ENCODE results near the gene FGF14.

Gene FGF14

DNA sequence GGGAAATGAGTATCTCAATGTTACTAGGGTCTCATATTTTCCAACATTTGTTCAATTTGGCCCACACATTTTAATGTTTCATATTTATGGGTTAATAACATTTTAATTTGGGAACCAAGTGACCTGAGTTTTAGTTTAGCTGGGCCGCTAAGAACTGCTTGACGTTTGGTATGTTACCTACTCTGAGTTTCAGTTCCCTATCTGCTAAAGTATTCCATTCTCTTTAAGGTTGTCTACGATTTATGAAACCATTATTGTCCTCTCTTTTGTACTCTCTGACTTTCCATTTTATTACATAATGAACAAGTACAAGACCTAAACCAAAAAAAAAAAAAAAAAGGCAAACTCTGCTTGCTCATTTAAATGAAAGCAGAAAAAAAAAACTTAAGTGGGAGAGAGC lies 89.9 kb downstream of the FGF14 start:
- Mint-ChIP-seq H3K9me3 (no peaks in the 10 kb centered on the region), H3K27me3 (no peaks in the 10 kb centered on the region), H3K36me3 (ENCODE audit: low read depth) (no peaks in the 10 kb centered on the region), H3K27ac (no peak overlapping the region), H3K4me1 (ENCODE audit: low read depth) (no peaks in the 10 kb centered on the region), H3K4me3 (no peak overlapping the region)
- intact Hi-C loops (cut with micrococcal nuclease), result no loop called here

GRCh38 chr13:102311419-102311796 lies 90.4 kb downstream of the FGF14 start:
- no peak overlapping the region for H3K27ac Mint-ChIP-seq
- H3K4me3 Mint-ChIP-seq, result no peak overlapping the region
- intact Hi-C loops (cut with micrococcal nuclease), result no loop called here
- no peaks in the 10 kb centered on the region for H3K9me3 Mint-ChIP-seq
- no peaks in the 10 kb centered on the region for H3K27me3 Mint-ChIP-seq
- no peaks in the 10 kb centered on the region for H3K36me3 Mint-ChIP-seq (ENCODE audit: low read depth)
- no peaks in the 10 kb centered on the region for H3K4me1 Mint-ChIP-seq (ENCODE audit: low read depth)

DNA sequence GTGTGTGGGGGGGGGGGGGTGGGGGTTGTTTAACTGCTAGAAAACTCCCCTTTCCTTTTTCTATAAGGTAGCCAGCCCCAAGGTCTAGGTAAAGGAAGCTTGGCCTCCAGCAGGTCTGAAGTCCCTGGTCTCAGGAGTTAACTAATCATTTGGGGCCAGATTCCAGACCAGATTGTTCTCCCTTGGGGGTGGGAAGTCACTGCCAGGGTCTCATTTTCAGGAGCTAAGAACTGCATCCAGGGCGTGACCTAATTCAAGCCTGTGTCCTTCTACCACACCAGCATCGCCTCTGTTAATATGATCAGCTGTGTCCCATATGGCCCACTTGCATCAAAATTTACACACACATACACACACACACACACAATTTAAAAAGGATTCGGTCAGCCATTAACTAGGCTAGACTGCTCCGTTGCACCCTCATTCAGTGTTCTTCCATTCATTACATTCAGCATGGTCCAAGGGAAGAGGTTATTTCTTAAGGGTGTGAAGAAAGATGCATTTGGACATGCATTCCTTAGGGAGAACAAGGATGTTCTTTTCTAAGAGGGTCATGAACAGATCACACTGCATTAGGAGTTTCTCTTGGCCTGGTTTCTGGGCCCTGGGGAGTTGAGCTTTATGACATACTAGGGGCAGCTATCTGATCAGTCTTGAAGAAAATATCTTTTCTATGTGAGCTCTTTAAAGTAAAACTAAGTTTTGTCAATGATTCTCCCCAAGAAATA lies 91.0 kb downstream of the FGF14 start:
- no peak overlapping the region for H3K27ac Mint-ChIP-seq
- H3K4me3 Mint-ChIP-seq, result no peak overlapping the region
- no peaks in the 10 kb centered on the region for H3K9me3 Mint-ChIP-seq
- H3K4me1 Mint-ChIP-seq (ENCODE audit: low read depth), result no peaks in the 10 kb centered on the region
- intact Hi-C loops (cut with micrococcal nuclease), result no loop called here
- H3K27me3 Mint-ChIP-seq, result no peaks in the 10 kb centered on the region
- no peaks in the 10 kb centered on the region for H3K36me3 Mint-ChIP-seq (ENCODE audit: low read depth)

GRCh38 chr13:102309110-102309509 lies 92.7 kb downstream of the FGF14 start:
- Mint-ChIP-seq H3K4me1 (ENCODE audit: low read depth) (no peaks in the 10 kb centered on the region), H3K27me3 (no peaks in the 10 kb centered on the region), H3K36me3 (ENCODE audit: low read depth) (no peaks in the 10 kb centered on the region), H3K4me3 (no peak overlapping the region), H3K9me3 (no peaks in the 10 kb centered on the region), H3K27ac (no peak overlapping the region)
- intact Hi-C loops (cut with micrococcal nuclease), result no loop called here

DNA sequence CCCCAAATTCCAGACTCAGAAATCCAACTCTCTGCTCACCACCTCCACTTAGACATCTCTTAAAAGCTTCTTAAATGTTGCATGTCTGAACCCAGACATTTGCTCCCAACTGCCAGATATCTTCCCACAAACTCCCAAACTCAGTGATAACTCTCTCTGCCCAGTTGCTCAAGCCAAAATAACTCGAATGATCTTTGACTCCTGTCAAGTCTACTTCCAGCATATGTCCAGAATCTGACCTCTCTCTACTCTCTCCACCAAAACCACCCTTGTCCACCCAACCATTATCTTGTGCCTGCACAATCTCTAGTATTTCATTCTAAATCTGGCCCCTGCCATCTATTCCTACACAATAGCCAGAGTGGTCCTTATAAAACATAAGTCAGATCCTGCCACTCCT lies 99.3 kb downstream of the FGF14 start:
- H3K9me3 Mint-ChIP-seq, result no peaks in the 10 kb centered on the region
- no peaks in the 10 kb centered on the region for H3K36me3 Mint-ChIP-seq (ENCODE audit: low read depth)
- H3K4me1 Mint-ChIP-seq (ENCODE audit: low read depth), result no peaks in the 10 kb centered on the region
- intact Hi-C loops (cut with micrococcal nuclease), result no loop called here
- H3K27ac Mint-ChIP-seq, result no peak overlapping the region
- no peak overlapping the region for H3K4me3 Mint-ChIP-seq
- no peaks in the 10 kb centered on the region for H3K27me3 Mint-ChIP-seq

GRCh38 chr13:102300379-102300778 lies 101.5 kb downstream of the FGF14 start:
- Mint-ChIP-seq H3K27me3 (no peaks in the 10 kb centered on the region), H3K4me3 (no peak overlapping the region), H3K9me3 (no peaks in the 10 kb centered on the region), H3K27ac (no peak overlapping the region), H3K4me1 (ENCODE audit: low read depth) (no peaks in the 10 kb centered on the region), H3K36me3 (ENCODE audit: low read depth) (no peaks in the 10 kb centered on the region)
- intact Hi-C loops (cut with micrococcal nuclease), result no loop called here

GRCh38 chr13:102299366-102299765 lies 102.5 kb downstream of the FGF14 start:
- H3K9me3 Mint-ChIP-seq, result no peaks in the 10 kb centered on the region
- H3K4me3 Mint-ChIP-seq, result no peak overlapping the region
- no peak overlapping the region for H3K27ac Mint-ChIP-seq
- intact Hi-C loops (cut with micrococcal nuclease), result no loop called here
- H3K36me3 Mint-ChIP-seq (ENCODE audit: low read depth), result no peaks in the 10 kb centered on the region
- no peaks in the 10 kb centered on the region for H3K4me1 Mint-ChIP-seq (ENCODE audit: low read depth)
- no peaks in the 10 kb centered on the region for H3K27me3 Mint-ChIP-seq

- no peaks in the 10 kb centered on the region for H3K36me3 Mint-ChIP-seq (ENCODE audit: low read depth)
- H3K27me3 Mint-ChIP-seq, result no peaks in the 10 kb centered on the region
- no peaks in the 10 kb centered on the region for H3K4me1 Mint-ChIP-seq (ENCODE audit: low read depth)
- intact Hi-C loops (cut with micrococcal nuclease), result no loop called here
- H3K27ac Mint-ChIP-seq, result no peak overlapping the region
- no peak overlapping the region for H3K4me3 Mint-ChIP-seq
- no peaks in the 10 kb centered on the region for H3K9me3 Mint-ChIP-seq
These were observed 103.8 kb downstream of the FGF14 start for GRCh38 chr13:102298051-102298450.

- intact Hi-C loops (cut with micrococcal nuclease), result no loop called here
- H3K27me3 Mint-ChIP-seq, result no peaks in the 10 kb centered on the region
- H3K4me1 Mint-ChIP-seq (ENCODE audit: low read depth), result no peaks in the 10 kb centered on the region
- no peak overlapping the region for H3K4me3 Mint-ChIP-seq
- no peak overlapping the region for H3K27ac Mint-ChIP-seq
- no peaks in the 10 kb centered on the region for H3K9me3 Mint-ChIP-seq
- H3K36me3 Mint-ChIP-seq (ENCODE audit: low read depth), result no peaks in the 10 kb centered on the region
These were observed 106.4 kb downstream of the FGF14 start for GRCh38 chr13:102295316-102296048.

DNA sequence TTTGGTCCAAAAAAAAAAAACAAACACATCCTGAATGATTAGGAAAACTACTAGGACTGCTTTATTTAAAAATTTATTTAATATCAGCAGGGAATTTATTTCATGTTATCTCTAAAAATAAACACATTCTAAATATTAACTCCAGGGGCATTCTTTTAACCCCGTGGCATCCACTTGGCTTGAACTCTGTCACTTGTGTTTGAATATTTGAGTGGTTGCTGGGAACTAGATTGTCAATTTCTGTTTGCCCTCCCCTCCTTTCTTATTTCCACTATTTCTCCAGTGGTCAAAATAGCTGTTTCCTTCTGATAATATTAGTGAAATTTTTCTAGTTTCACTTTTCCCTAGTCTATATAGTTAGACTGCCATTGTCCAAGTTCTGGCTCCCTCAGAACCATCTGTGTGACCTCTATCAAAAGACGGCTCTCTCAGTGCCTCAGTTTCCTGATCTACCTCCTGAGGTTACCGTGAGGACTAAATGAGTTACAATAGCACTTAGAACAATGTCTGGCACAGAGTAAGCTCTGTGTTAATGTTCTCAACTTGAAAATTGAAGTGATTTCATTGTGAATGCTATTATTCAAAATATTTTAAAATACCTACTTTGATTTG lies 107.3 kb downstream of the FGF14 start:
- no peak overlapping the region for H3K4me3 Mint-ChIP-seq
- intact Hi-C loops (cut with micrococcal nuclease), result no loop called here
- H3K4me1 Mint-ChIP-seq (ENCODE audit: low read depth), result no peaks in the 10 kb centered on the region
- no peaks in the 10 kb centered on the region for H3K27me3 Mint-ChIP-seq
- H3K9me3 Mint-ChIP-seq, result no peaks in the 10 kb centered on the region
- no peak overlapping the region for H3K27ac Mint-ChIP-seq
- no peaks in the 10 kb centered on the region for H3K36me3 Mint-ChIP-seq (ENCODE audit: low read depth)

DNA sequence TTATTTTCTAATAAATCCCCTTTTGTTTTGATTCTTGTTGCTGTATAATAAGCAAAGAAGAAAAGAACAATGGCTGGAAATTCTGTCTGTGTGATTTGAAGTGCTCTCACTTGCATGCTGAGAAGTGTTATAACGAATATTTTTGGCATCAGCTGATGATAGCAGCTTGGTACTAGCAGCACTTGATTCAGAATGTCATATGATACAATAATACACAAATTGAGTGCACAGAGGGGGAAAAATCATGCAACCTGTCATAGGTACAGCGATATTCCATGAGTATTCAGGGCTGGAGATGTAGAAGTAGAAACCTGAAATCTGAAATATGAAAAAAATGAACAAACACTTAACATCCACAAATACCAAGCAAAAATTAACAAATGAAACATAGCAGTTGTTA lies 108.1 kb downstream of the FGF14 start:
- intact Hi-C loops (cut with micrococcal nuclease), result no loop called here
- H3K9me3 Mint-ChIP-seq, result no peaks in the 10 kb centered on the region
- no peaks in the 10 kb centered on the region for H3K4me1 Mint-ChIP-seq (ENCODE audit: low read depth)
- no peaks in the 10 kb centered on the region for H3K36me3 Mint-ChIP-seq (ENCODE audit: low read depth)
- H3K27ac Mint-ChIP-seq, result no peak overlapping the region
- H3K27me3 Mint-ChIP-seq, result no peaks in the 10 kb centered on the region
- no peak overlapping the region for H3K4me3 Mint-ChIP-seq

GRCh38 chr13:102291587-102292218 lies 110.1 kb downstream of the FGF14 start:
- H3K4me3 Mint-ChIP-seq, result no peak overlapping the region
- intact Hi-C loops (cut with micrococcal nuclease), result no loop called here
- H3K27me3 Mint-ChIP-seq, result no peaks in the 10 kb centered on the region
- no peaks in the 10 kb centered on the region for H3K9me3 Mint-ChIP-seq
- H3K36me3 Mint-ChIP-seq (ENCODE audit: low read depth), result no peaks in the 10 kb centered on the region
- no peak overlapping the region for H3K27ac Mint-ChIP-seq
- H3K4me1 Mint-ChIP-seq (ENCODE audit: low read depth), result no peaks in the 10 kb centered on the region

- H3K4me3 Mint-ChIP-seq, result no peak overlapping the region
- intact Hi-C loops (cut with micrococcal nuclease), result no loop called here
- no peaks in the 10 kb centered on the region for H3K36me3 Mint-ChIP-seq (ENCODE audit: low read depth)
- H3K27me3 Mint-ChIP-seq, result no peaks in the 10 kb centered on the region
- H3K4me1 Mint-ChIP-seq (ENCODE audit: low read depth), result no peaks in the 10 kb centered on the region
- no peaks in the 10 kb centered on the region for H3K9me3 Mint-ChIP-seq
- no peak overlapping the region for H3K27ac Mint-ChIP-seq
These were observed 112.2 kb downstream of the FGF14 start for GRCh38 chr13:102289606-102290005.

GRCh38 chr13:102286326-102286725 lies 115.5 kb downstream of the FGF14 start:
- no peaks in the 10 kb centered on the region for H3K4me1 Mint-ChIP-seq (ENCODE audit: low read depth)
- no peaks in the 10 kb centered on the region for H3K9me3 Mint-ChIP-seq
- no peak overlapping the region for H3K4me3 Mint-ChIP-seq
- H3K27ac Mint-ChIP-seq, result no peak overlapping the region
- no peaks in the 10 kb centered on the region for H3K36me3 Mint-ChIP-seq (ENCODE audit: low read depth)
- H3K27me3 Mint-ChIP-seq, result no peaks in the 10 kb centered on the region
- intact Hi-C loops (cut with micrococcal nuclease), result no loop called here
